GM12874 (cell line): Measurements from ENCODE around the gene KDM4B.

Experiments used
- TF ChIP-seq, protein P1 (sequence below): IDR thresholded peaks from 2 replicates; pipeline ENCODE4 v1.5.1; 2011; ENCODE audit warnings: low read depth, mild to moderate bottlenecking, control low read depth, low read length, moderate library complexity; ENCODE audit not compliant: insufficient read depth

KDM4B gene

DNA sequence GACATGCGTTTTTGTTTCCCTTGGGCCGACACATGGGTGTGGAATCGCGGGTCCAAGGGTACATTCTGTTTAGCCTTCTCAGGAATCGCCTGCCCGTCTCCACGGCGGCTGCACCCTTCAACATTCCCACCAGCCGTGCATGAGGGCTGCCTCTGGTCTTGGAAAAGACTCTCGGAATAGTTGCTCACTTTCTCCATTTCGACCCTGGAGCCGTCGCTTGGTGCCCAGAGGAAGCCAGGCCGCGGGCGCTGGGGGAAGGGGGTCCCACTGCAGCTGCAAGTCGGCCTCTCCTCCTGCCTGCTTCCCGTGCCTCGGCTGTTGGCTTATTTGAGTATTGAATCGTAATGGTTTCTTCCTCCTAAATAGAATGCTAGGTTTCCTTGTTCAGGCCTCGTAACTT is 51.5 kb downstream of the KDM4B start:
- TF ChIP-seq, protein P1, sequence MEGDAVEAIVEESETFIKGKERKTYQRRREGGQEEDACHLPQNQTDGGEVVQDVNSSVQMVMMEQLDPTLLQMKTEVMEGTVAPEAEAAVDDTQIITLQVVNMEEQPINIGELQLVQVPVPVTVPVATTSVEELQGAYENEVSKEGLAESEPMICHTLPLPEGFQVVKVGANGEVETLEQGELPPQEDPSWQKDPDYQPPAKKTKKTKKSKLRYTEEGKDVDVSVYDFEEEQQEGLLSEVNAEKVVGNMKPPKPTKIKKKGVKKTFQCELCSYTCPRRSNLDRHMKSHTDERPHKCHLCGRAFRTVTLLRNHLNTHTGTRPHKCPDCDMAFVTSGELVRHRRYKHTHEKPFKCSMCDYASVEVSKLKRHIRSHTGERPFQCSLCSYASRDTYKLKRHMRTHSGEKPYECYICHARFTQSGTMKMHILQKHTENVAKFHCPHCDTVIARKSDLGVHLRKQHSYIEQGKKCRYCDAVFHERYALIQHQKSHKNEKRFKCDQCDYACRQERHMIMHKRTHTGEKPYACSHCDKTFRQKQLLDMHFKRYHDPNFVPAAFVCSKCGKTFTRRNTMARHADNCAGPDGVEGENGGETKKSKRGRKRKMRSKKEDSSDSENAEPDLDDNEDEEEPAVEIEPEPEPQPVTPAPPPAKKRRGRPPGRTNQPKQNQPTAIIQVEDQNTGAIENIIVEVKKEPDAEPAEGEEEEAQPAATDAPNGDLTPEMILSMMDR, result no peak

DNA sequence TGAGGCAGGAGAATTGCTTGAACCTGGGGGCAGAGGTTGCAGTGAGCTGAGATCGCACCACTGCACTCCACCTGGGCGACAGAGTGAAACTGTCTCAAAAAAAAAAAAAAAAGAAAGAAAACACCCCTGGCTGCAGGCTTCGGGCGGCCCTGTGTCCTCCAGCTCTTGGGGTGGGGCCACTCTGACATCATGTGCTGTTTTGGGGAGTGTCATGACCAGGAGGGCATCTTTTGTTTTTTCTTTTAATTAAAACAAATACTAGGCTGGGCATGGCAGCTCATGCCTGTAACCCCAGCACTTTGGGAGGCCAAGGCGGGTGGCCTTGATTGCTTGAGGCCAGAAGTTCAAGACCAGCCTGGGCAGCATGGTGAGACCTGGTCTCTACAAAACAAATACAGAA is 52.1 kb downstream of the KDM4B start:
- TF ChIP-seq, protein P1, result no peak

DNA sequence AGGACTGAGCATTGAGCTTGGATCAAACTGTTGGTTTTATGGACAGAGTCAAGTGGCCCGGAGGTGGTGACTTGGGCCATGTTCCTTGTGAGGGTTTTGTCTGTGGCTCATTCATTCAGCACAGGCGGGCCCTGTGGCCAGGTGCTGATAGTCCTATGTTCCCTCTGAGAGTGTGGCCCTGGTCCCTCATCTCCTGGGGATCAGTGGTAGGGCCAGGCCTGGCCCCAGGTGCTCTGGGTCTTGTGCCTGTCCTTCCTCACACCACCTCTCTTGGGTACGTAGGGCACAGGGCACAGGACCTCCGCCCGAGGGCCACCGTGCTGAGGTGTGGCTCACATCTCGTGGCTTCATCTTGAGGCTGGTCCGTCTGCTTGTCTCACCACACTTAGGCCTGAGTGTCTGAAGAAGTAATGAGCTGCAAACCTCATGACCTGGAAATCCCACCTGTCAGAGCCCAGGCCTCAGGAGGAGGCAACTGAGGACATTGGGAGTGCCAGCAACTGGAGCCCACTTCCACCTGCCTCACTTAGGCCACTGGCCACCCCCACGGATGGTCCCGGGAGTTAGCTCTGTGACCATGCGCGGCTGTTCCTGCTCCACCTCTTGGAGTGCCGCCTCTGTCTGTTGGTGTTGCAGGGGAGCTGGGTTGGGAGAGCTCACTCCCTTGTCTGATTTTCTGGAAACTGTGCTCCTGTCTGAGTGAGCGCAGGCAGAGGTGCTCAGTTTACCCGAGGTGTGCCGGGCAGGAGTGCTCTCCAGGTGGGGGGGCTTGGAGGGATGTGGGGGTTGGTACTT is 53.4 kb downstream of the KDM4B start:
- TF ChIP-seq, protein P1, result no peak

DNA sequence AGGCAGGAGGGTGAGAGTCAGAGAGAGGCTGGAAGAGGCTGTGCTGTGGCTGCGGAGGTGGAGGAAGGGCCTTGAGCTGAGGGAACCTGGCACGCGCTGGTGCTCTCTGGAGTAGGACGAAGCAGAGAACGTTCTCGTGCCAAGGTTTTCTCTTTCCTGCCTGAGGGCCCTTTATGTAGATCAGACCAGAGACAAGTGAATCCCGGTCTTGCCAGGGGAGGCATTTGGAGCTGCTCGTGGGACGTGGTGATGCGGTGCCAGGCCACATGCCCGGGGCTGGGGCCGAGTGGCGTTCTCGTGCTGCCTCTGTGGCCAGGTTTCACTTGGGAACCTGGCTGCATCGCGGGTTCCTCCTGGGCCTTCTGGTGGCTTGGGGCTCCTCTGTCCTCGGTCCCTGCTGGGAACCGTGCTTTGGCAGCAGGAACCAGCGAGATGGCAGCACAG is 54.2 kb downstream of the KDM4B start:
- TF ChIP-seq, protein P1, result no peak

DNA sequence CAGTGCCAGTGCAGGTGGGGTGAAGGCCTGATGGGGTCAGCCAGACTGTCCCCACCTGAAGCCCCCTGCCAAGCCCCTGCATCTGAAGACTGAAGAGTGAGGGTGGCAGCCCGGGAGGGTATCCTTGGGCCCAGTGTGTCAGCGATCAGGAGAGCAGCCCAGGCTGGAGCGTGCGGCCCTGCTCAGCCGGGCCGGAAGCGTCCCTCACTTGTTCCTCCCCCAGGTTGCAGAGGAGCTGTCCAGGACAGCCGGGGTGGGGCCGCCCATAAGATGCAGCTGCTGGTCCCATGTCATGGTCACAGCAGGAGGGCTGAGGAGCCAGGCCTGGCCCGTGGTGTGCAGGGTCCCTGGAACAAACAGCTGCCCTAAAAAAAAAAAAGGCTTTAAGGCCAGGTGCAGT is 55.4 kb downstream of the KDM4B start:
- TF ChIP-seq, protein P1, result no peak

DNA sequence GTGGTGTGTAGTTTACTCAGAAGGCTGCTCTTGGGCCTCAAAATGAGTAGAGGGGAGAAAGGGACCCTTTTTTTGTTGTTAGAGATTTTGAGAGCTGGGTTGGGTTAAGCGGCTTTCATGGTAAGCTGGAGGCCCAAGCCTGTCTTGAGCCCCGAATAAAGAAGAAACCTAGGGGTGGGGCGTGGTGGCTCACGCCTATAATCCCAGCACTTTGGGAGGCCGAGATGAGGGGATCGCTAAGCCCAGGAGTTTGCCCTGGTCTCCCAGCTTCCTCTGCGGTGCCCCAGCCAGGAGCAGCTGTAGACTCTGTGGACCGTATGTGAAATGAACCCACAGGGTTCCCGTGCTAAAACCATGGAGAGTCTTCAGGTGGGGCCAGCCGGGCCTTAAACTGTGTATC is 56.1 kb downstream of the KDM4B start:
- TF ChIP-seq, protein P1, result no peak

DNA sequence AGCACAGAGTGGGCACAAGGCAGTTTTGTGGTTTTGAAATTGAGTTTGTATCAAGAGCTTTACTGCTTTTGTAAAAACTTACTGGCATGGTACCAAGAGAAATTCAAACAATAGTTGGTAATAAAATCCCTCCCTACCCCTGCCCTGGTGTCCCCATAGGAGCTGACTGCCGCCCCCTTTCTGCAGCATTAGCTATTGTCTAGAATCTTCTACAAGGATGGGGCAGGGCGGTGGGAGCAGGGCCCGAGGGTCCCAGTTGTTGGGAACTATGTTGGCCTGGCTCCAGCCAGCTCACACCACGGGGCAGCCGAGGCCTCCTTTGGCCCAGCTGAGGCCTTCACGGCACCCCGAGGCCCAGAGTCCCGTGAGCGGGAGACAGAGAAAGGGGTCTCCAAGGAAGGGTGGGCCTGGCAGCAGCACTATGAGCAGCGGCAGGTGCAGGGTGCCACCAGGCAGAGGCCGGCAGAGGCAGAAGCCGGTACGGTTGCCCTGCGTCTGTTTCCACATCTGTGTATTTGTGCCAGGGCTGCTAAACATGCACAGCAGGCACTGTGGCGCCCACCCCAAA is 57.9 kb downstream of the KDM4B start:
- TF ChIP-seq, protein P1, result no peak
